ENCODE measurements around the gene TMEM120B. TPM values are rescaled to one million over a fixed set of nuclear protein-coding genes. Genes with fewer than 3 reads are reported as not detected.

Gene TMEM120B
- total and polyA plus RNA-seq, 2 of the 13 experiments (the other 11 are each of a cell fraction or from before 2014, with no cell fraction given), result 7.1 to 12.9 TPM

GRCh38 chr12:121793838-121794533 lies 81.4 kb downstream of the TMEM120B start (continued):
- TF ChIP-seq, protein P1, sequence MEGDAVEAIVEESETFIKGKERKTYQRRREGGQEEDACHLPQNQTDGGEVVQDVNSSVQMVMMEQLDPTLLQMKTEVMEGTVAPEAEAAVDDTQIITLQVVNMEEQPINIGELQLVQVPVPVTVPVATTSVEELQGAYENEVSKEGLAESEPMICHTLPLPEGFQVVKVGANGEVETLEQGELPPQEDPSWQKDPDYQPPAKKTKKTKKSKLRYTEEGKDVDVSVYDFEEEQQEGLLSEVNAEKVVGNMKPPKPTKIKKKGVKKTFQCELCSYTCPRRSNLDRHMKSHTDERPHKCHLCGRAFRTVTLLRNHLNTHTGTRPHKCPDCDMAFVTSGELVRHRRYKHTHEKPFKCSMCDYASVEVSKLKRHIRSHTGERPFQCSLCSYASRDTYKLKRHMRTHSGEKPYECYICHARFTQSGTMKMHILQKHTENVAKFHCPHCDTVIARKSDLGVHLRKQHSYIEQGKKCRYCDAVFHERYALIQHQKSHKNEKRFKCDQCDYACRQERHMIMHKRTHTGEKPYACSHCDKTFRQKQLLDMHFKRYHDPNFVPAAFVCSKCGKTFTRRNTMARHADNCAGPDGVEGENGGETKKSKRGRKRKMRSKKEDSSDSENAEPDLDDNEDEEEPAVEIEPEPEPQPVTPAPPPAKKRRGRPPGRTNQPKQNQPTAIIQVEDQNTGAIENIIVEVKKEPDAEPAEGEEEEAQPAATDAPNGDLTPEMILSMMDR (CRISPR knock-in tag; IDR thresholded peaks at IDR 0.05), result peak; percentile 99
- TF ChIP-seq ISX (CRISPR knock-in tag; conservative IDR thresholded peaks at IDR 0.05) (no peak), ZNF501 (CRISPR knock-in tag; IDR thresholded peaks at IDR 0.05) (peak; percentile 56; the same call in 1 of the 2 replicates), SOX5 (CRISPR knock-in tag; IDR thresholded peaks at IDR 0.05; ENCODE audit: borderline replicate concordance) (peak; percentile 53), MIXL1 (CRISPR knock-in tag; IDR thresholded peaks at IDR 0.05) (peak; percentile 34; the same call in 1 of the 2 replicates), NAIF1 (CRISPR knock-in tag; IDR thresholded peaks at IDR 0.05; ENCODE audit: borderline replicate concordance) (no peak; the same call in 1 of the 2 replicates), ZNF570 (CRISPR knock-in tag; IDR thresholded peaks at IDR 0.05; ENCODE audit: borderline replicate concordance) (no peak), SKIL (CRISPR knock-in tag; IDR thresholded peaks at IDR 0.05; ENCODE audit: borderline replicate concordance) (peak; percentile 73), ARHGAP35 (CRISPR knock-in tag; IDR thresholded peaks at IDR 0.05; ENCODE audit: borderline replicate concordance) (peak; percentile 92), ZBTB7A (CRISPR knock-in tag; IDR thresholded peaks at IDR 0.05) (peak; percentile 94), CC2D1A (CRISPR knock-in tag; IDR thresholded peaks at IDR 0.05) (no peak), PCBP1 (IDR thresholded peaks at IDR 0.05; ENCODE audit: borderline replicate concordance, low read depth, low read length) (0 out of 2 replicates have a peak, but pooled peaks have one; percentile 28), HIVEP1 (CRISPR knock-in tag; IDR thresholded peaks at IDR 0.05) (peak; percentile 85), AGO2 (optimal IDR thresholded peaks at IDR 0.05; ENCODE audit: low read depth, low read length) (peak; percentile 96), TEAD3 (CRISPR knock-in tag; optimal IDR thresholded peaks at IDR 0.05; ENCODE audit: borderline replicate concordance) (peak; percentile 22), SYNCRIP (IDR thresholded peaks at IDR 0.05; ENCODE audit: insufficient read depth, low read depth, low read length) (no peak), ZNF264 (CRISPR knock-in tag; IDR thresholded peaks at IDR 0.05) (peak; percentile 40; the same call in 1 of the 2 replicates), ZNF296 (CRISPR knock-in tag; conservative IDR thresholded peaks at IDR 0.05) (no peak), IRX3 (CRISPR knock-in tag; IDR thresholded peaks at IDR 0.05; ENCODE audit: borderline replicate concordance, low read depth) (peak; percentile 8; the same call in 1 of the 2 replicates), GABPA (IDR thresholded peaks at IDR 0.05; ENCODE audit: low read depth, low read length) (no peak), GABPA (CRISPR knock-in tag; IDR thresholded peaks at IDR 0.05; ENCODE audit: low read depth) (peak; percentile 69), ZNF224 (CRISPR knock-in tag; IDR thresholded peaks at IDR 0.05) (no peak), ZNF788 (CRISPR knock-in tag; IDR thresholded peaks at IDR 0.05; ENCODE audit: borderline replicate concordance) (peak; percentile 87), ZNF10 (CRISPR knock-in tag; IDR thresholded peaks at IDR 0.05; ENCODE audit: borderline replicate concordance, low read depth) (no peak)
- TF ChIP-seq, protein P2, sequence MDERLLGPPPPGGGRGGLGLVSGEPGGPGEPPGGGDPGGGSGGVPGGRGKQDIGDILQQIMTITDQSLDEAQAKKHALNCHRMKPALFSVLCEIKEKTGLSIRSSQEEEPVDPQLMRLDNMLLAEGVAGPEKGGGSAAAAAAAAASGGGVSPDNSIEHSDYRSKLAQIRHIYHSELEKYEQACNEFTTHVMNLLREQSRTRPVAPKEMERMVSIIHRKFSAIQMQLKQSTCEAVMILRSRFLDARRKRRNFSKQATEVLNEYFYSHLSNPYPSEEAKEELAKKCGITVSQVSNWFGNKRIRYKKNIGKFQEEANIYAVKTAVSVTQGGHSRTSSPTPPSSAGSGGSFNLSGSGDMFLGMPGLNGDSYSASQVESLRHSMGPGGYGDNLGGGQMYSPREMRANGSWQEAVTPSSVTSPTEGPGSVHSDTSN (CRISPR knock-in tag; IDR thresholded peaks at IDR 0.05), result no peak
